ENCODE results near the gene RRP15. TPM values are rescaled to one million over a fixed set of nuclear protein-coding genes. Genes with fewer than 3 reads are reported as not detected.

RRP15 gene
- total and polyA plus RNA-seq, 2 of the 8 experiments (the other 6 are each of a cell fraction or from before 2014, with no cell fraction given) = 3.7 to 52.8 TPM

DNA sequence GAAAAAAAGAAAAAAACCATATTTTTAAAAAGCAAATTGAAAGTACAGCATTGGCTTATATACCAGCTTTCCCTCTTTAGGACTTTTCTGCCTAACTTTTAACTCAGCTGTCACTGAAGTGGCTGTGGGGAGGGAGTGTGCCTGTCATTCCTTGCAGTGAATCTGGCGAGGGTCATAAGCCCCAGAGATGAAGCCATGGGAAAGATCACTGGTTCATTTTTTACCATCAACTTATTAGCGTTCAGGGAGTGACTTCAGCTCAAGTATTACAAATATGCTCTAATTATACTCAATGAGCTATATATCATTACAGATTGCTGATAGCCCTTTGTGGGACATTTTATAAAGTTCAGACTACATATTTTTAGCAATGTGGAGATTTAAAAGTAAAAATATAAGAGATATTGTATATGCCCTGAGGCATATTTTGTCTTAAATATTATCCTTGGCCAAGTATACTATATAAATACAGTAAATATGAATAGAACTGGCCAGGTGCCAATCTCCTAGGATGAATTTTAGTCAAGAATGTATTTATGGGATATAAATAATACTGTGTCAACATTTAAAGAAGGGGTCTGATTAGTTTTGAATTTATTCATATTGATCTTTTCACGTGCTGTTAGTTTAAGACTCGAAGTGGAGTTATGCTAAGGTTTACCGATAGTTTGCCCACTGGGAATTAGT lies 64.4 kb downstream of the RRP15 start (continued):
- TF ChIP-seq CHD7 (IDR thresholded peaks at IDR 0.05; ENCODE audit: insufficient replicate concordance, low read length) = no peak
- TF ChIP-seq ATF3 (IDR thresholded peaks at IDR 0.05; ENCODE audit: insufficient read depth, low read depth, low read length) = no peak
- TF ChIP-seq SIRT6 (IDR thresholded peaks at IDR 0.05; ENCODE audit: low read length) = no peak
- TF ChIP-seq KDM5A (IDR thresholded peaks at IDR 0.05; ENCODE audit: low read length) = no peak
- TF ChIP-seq SUZ12 (IDR thresholded peaks at IDR 0.05; ENCODE audit: low read length) = no peak
- TF ChIP-seq SAP30 (IDR thresholded peaks at IDR 0.05; ENCODE audit: insufficient read depth, insufficient replicate concordance, low read length) = no peak
- TF ChIP-seq EZH2 (IDR thresholded peaks at IDR 0.05; ENCODE audit: low read depth, low read length, severe bottlenecking) = no peak
- TF ChIP-seq EGR1 (IDR thresholded peaks at IDR 0.05; ENCODE audit: borderline replicate concordance, low read depth, low read length) = no peak
- no peak for TF ChIP-seq SRF (IDR thresholded peaks at IDR 0.05; ENCODE audit: low read depth, low read length)

Data from H1 (cell line).